Measurements from ENCODE around the gene ADAMTSL3.
"Not testable (repeated sequence)": the region's sequence is repeated elsewhere in the genome, so short reads cannot be mapped to it uniquely, and the experiment has no call there.

Gene ADAMTSL3

DNA sequence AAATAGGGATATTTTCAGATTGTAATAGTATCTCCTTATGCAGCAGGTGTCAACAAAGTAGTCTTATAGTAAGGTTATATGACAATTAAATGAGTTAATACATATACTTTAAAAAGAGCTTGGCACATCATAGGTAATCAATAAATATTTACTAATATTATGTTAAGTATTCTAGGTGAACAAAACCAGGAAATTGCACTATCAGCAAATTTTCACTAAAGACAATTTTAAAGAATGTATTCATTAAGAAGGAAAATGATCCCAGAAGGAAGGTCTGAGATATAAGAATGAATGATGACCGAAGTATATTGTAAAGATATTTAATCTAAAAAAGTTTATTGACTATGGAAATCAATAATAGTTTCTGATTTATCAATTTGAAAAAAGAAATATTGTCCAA lies 281.9 kb downstream of the ADAMTSL3 start:
- no peaks in the 10 kb centered on the region for H3K36me3 ChIP-seq (ENCODE audit: control insufficient read depth, low read depth, low read length)
- no peaks in the 10 kb centered on the region for H3K27me3 ChIP-seq (ENCODE audit: control insufficient read depth, insufficient read depth, low read length)

DNA sequence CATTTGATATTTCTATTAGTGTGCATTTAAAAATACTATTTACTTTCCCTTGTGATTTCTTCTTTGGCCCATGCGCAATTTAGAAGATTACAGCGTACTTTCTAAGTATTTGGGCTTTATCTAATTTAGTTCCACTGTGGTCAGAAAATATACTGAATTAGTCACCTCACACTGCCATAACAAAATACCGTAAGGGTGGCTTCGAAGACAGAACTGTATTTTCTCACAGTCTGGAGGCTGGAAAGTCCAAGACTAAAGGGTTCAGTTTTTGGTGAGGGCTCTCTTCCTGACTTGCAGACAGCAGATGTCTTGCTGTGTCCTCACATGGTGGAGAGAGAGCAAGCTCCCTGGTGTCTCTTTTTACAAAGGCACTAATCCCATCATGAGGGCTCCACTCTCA lies 286.2 kb downstream of the ADAMTSL3 start:
- Histone ChIP-seq H3K27ac (ENCODE audit: low read length) (no peak overlapping the region), H3K27me3 (ENCODE audit: control insufficient read depth, insufficient read depth, low read length) (no peaks in the 10 kb centered on the region), H3K36me3 (ENCODE audit: control insufficient read depth, low read depth, low read length) (no peaks in the 10 kb centered on the region), H3K4me1 (ENCODE audit: control insufficient read depth, low read depth, low read length) (no peaks in the 10 kb centered on the region), H3K9ac (ENCODE audit: low read length) (no peak overlapping the region), H3K4me3 (ENCODE audit: low read length) (no peak overlapping the region), H3K9me3 (ENCODE audit: control insufficient read depth, low read depth, low read length) (no peaks in the 10 kb centered on the region)

More for the DNA sequence above, 281.9 kb downstream of the ADAMTSL3 start:
- no peaks in the 10 kb centered on the region for H3K4me1 ChIP-seq (ENCODE audit: control insufficient read depth, low read depth, low read length)
- no peak overlapping the region for H3K4me3 ChIP-seq (ENCODE audit: low read length)
- peaks cover 8% of the 10 kb centered on the region for H3K9me3 ChIP-seq (ENCODE audit: control insufficient read depth, low read depth, low read length)
- H3K9ac ChIP-seq (ENCODE audit: low read length) = no peak overlapping the region
- no peak overlapping the region for H3K27ac ChIP-seq (ENCODE audit: low read length)

DNA sequence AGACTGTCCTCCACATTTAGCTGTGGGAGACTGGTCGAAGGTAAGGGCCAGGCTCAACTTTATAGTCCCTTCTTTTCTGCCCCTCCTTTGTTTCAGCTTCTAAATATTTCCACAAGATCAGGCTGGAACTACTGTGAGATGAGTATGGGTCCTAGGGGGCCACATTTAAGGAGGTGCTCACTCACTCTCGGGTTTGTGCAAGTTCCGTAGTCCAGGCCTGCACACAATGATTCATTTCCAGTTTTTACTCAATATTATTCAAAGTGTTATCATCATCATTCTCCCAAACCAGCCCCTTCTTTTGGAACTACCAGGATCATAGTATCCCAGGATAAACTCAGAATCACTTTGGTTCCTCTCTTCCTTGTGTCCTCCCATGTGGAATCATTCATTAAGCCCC lies 289.1 kb downstream of the ADAMTSL3 start:
- Histone ChIP-seq H3K4me3 (ENCODE audit: low read length) (no peak overlapping the region), H3K36me3 (ENCODE audit: control insufficient read depth, low read depth, low read length) (no peaks in the 10 kb centered on the region), H3K4me1 (ENCODE audit: control insufficient read depth, low read depth, low read length) (no peaks in the 10 kb centered on the region), H3K27me3 (ENCODE audit: control insufficient read depth, insufficient read depth, low read length) (no peaks in the 10 kb centered on the region), H3K9ac (ENCODE audit: low read length) (no peak overlapping the region), H3K9me3 (ENCODE audit: control insufficient read depth, low read depth, low read length) (no peaks in the 10 kb centered on the region), H3K27ac (ENCODE audit: low read length) (no peak overlapping the region)

DNA sequence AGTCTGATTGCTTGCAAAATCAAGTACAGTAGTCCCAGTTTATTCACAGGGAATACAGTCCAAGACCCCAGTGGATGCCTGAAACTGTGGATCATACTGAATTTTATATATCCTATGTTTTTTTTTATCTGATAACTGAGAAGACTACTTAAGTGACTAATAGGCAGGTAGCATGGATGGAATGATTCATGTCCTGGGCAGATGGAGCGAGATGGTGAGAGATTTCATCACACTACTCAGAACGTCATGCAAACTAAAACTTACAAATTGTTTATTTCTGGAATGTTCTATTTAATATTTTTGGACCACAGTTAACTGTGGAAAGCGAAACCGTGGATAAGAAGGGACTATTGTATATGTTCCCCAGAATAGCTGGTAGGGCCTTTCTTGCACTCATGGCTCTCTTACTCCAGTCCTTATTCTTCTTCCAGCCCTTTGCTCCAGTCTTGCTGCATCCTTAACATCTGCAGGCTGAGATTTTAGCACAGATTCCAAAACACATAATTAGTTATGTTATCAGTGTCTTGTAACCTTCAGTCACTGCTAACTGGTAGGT lies 290.0 kb downstream of the ADAMTSL3 start:
- no peak overlapping the region for H3K4me3 ChIP-seq (ENCODE audit: low read length)
- H3K9ac ChIP-seq (ENCODE audit: low read length) = no peak overlapping the region
- H3K27ac ChIP-seq (ENCODE audit: low read length) = no peak overlapping the region
- H3K4me1 ChIP-seq (ENCODE audit: control insufficient read depth, low read depth, low read length) = no peaks in the 10 kb centered on the region
- H3K36me3 ChIP-seq (ENCODE audit: control insufficient read depth, low read depth, low read length) = no peaks in the 10 kb centered on the region
- no peaks in the 10 kb centered on the region for H3K27me3 ChIP-seq (ENCODE audit: control insufficient read depth, insufficient read depth, low read length)
- no peaks in the 10 kb centered on the region for H3K9me3 ChIP-seq (ENCODE audit: control insufficient read depth, low read depth, low read length)

DNA sequence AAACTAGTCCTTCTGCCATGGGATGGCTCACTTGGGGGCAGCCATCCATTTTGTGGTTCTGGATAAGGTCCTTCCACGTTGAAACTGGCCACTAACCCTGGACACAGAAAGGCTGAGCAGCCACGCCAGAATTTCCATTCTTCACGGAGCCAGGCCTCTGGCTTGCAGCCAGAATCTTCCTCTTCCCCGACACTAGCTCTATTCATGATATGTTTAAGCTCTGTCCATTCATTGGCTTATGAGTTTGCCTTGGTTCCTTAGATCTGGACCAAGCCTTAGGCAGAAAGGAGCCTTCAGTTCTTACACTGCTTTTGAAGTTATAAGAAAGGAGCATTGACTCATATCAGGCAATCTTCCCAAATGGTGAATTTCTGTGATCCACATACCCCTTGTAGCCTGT lies 293.2 kb downstream of the ADAMTSL3 start:
- Histone ChIP-seq H3K4me3 (ENCODE audit: low read length) (no peak overlapping the region), H3K36me3 (ENCODE audit: control insufficient read depth, low read depth, low read length) (no peaks in the 10 kb centered on the region), H3K4me1 (ENCODE audit: control insufficient read depth, low read depth, low read length) (no peaks in the 10 kb centered on the region), H3K27me3 (ENCODE audit: control insufficient read depth, insufficient read depth, low read length) (no peaks in the 10 kb centered on the region), H3K9ac (ENCODE audit: low read length) (no peak overlapping the region), H3K27ac (ENCODE audit: low read length) (no peak overlapping the region), H3K9me3 (ENCODE audit: control insufficient read depth, low read depth, low read length) (no peaks in the 10 kb centered on the region)

DNA sequence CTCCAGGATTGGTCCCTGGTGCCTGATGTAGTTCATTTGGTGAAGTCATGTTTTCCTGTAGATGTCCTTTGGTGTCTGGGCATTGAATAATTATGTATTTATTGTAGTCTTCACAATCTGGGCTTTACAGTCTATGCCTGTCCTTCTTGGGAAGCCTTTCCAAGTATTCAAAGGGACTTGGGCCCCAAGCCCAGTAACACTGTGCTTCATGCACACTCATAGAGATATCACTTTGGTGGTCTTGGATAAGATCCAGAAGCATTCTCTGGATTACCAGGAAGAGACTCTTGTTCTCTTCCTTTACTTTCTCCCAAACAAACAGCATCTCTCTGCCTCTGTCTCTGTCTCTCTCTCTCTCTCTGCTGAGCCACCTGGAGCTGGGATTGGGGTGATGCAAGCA lies 300.6 kb downstream of the ADAMTSL3 start:
- Histone ChIP-seq H3K4me1 (ENCODE audit: control insufficient read depth, low read depth, low read length) (no peaks in the 10 kb centered on the region), H3K4me3 (ENCODE audit: low read length) (no peak overlapping the region), H3K36me3 (ENCODE audit: control insufficient read depth, low read depth, low read length) (no peaks in the 10 kb centered on the region), H3K27ac (ENCODE audit: low read length) (no peak overlapping the region), H3K9me3 (ENCODE audit: control insufficient read depth, low read depth, low read length) (no peaks in the 10 kb centered on the region), H3K27me3 (ENCODE audit: control insufficient read depth, insufficient read depth, low read length) (no peaks in the 10 kb centered on the region), H3K9ac (ENCODE audit: low read length) (no peak overlapping the region)

- no peak overlapping the region for H3K9ac ChIP-seq (ENCODE audit: low read length)
- H3K9me3 ChIP-seq (ENCODE audit: control insufficient read depth, low read depth, low read length) = no peaks in the 10 kb centered on the region
- no peak overlapping the region for H3K27ac ChIP-seq (ENCODE audit: low read length)
- no peak overlapping the region for H3K4me3 ChIP-seq (ENCODE audit: low read length)
- no peaks in the 10 kb centered on the region for H3K4me1 ChIP-seq (ENCODE audit: control insufficient read depth, low read depth, low read length)
- H3K27me3 ChIP-seq (ENCODE audit: control insufficient read depth, insufficient read depth, low read length) = no peaks in the 10 kb centered on the region
- H3K36me3 ChIP-seq (ENCODE audit: control insufficient read depth, low read depth, low read length) = no peaks in the 10 kb centered on the region
These were observed 301.9 kb downstream of the ADAMTSL3 start for GRCh38 chr15:83955806-83956265.

GRCh38 chr15:83956887-83957286 lies 303.0 kb downstream of the ADAMTSL3 start:
- H3K36me3 ChIP-seq (ENCODE audit: control insufficient read depth, low read depth, low read length) = no peaks in the 10 kb centered on the region
- no peak overlapping the region for H3K27ac ChIP-seq (ENCODE audit: low read length)
- H3K9ac ChIP-seq (ENCODE audit: low read length) = no peak overlapping the region
- H3K4me3 ChIP-seq (ENCODE audit: low read length) = no peak overlapping the region
- H3K9me3 ChIP-seq (ENCODE audit: control insufficient read depth, low read depth, low read length) = no peaks in the 10 kb centered on the region
- H3K4me1 ChIP-seq (ENCODE audit: control insufficient read depth, low read depth, low read length) = no peaks in the 10 kb centered on the region
- no peaks in the 10 kb centered on the region for H3K27me3 ChIP-seq (ENCODE audit: control insufficient read depth, insufficient read depth, low read length)

GRCh38 chr15:83959477-83959876 lies 305.6 kb downstream of the ADAMTSL3 start:
- Histone ChIP-seq H3K9ac (ENCODE audit: low read length) (no peak overlapping the region), H3K36me3 (ENCODE audit: control insufficient read depth, low read depth, low read length) (no peaks in the 10 kb centered on the region), H3K9me3 (ENCODE audit: control insufficient read depth, low read depth, low read length) (peaks cover 4% of the 10 kb centered on the region), H3K4me1 (ENCODE audit: control insufficient read depth, low read depth, low read length) (no peaks in the 10 kb centered on the region), H3K27me3 (ENCODE audit: control insufficient read depth, insufficient read depth, low read length) (no peaks in the 10 kb centered on the region), H3K4me3 (ENCODE audit: low read length) (no peak overlapping the region), H3K27ac (ENCODE audit: low read length) (no peak overlapping the region)

GRCh38 chr15:83960192-83960829 lies 306.4 kb downstream of the ADAMTSL3 start:
- H3K36me3 ChIP-seq (ENCODE audit: control insufficient read depth, low read depth, low read length) = no peaks in the 10 kb centered on the region
- no peak overlapping the region for H3K9ac ChIP-seq (ENCODE audit: low read length)
- H3K9me3 ChIP-seq (ENCODE audit: control insufficient read depth, low read depth, low read length) = peaks cover 4% of the 10 kb centered on the region
- no peaks in the 10 kb centered on the region for H3K4me1 ChIP-seq (ENCODE audit: control insufficient read depth, low read depth, low read length)
- H3K4me3 ChIP-seq (ENCODE audit: low read length) = no peak overlapping the region
- no peaks in the 10 kb centered on the region for H3K27me3 ChIP-seq (ENCODE audit: control insufficient read depth, insufficient read depth, low read length)
- no peak overlapping the region for H3K27ac ChIP-seq (ENCODE audit: low read length)

DNA sequence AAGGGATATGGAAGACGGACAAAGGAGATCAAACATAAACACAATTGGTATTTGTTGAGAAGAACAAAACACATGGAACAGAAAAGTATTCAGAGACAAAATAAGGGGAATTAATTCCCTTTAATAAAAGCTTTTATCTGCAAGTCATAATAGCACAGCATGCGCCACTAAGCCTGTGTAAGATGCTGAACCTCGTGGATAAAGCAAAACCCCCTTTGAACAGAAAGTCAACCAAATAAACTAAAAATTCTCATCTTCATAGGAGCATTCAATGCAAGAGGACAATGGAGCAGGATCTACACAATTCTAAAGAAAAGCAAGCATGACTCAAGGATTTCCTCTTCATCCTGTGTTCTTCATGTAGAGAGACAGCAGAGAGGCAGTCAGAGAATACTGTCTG lies 307.4 kb downstream of the ADAMTSL3 start:
- Histone ChIP-seq H3K4me1 (ENCODE audit: control insufficient read depth, low read depth, low read length) (no peaks in the 10 kb centered on the region), H3K4me3 (ENCODE audit: low read length) (no peak overlapping the region), H3K9me3 (ENCODE audit: control insufficient read depth, low read depth, low read length) (peaks cover 4% of the 10 kb centered on the region), H3K36me3 (ENCODE audit: control insufficient read depth, low read depth, low read length) (no peaks in the 10 kb centered on the region), H3K27me3 (ENCODE audit: control insufficient read depth, insufficient read depth, low read length) (no peaks in the 10 kb centered on the region), H3K9ac (ENCODE audit: low read length) (no peak overlapping the region), H3K27ac (ENCODE audit: low read length) (no peak overlapping the region)

DNA sequence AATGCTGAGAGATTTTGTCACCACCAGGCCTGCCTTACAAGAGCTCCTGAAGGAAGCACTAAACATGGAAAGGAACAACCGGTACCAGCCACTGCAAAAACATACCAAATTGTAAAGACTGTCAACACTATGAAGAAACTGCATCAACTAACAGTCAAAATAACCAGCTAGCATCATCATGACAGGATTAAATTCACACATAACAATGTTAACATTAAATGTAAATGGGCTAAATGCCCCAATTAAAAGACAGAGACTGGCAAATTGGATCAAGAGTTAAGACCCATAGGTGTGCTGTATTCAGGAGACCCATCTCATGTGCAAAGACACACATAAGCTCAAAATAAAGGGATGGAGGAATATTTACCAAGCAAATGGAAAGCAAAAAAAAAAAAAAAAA lies 311.0 kb downstream of the ADAMTSL3 start:
- H3K9ac ChIP-seq (ENCODE audit: low read length); H3K36me3 ChIP-seq (ENCODE audit: control insufficient read depth, low read depth, low read length); H3K27ac ChIP-seq (ENCODE audit: low read length); H3K4me3 ChIP-seq (ENCODE audit: low read length); H3K27me3 ChIP-seq (ENCODE audit: control insufficient read depth, insufficient read depth, low read length); H3K4me1 ChIP-seq (ENCODE audit: control insufficient read depth, low read depth, low read length); H3K9me3 ChIP-seq (ENCODE audit: control insufficient read depth, low read depth, low read length): not testable (repeated sequence)
